Motor neuron (in vitro differentiated cells): ENCODE measurements around the gene FLNB. TPM values are rescaled to one million over a fixed set of nuclear protein-coding genes. Genes with fewer than 3 reads are reported as not detected.
A peak's percentile ranks its signal among the peaks of the same experiment; 100 is the strongest.

Experiments used
- ATAC-seq, 8 experiments: fragments of 200-7000 bp; cut with Tn5 transposase; replicated peaks in 6 of 8; 2 replicates each; pipeline ENCODE4 v1.8.0; 2021; ENCODE audit warnings: mild to moderate bottlenecking in 8 of 8, moderate library complexity in 8 of 8
- H3K27ac ChIP-seq, 2 donors: fragments of 250-450 bp; sonication (Bioruptor Pico); 2 replicates each; pipeline ENCODE4 v1.9.0; 2021; ENCODE audit warnings: antibody characterized with exemption in 2 of 2, mild to moderate bottlenecking in 2 of 2, moderate library complexity in 1 of 2
- H3K4me1 ChIP-seq, 2 donors: fragments of 250-450 bp; sonication (Bioruptor Pico); replicated peaks in 1 of 2; 2 replicates each; pipeline ENCODE4 v1.6.1; 2021; ENCODE audit warnings: antibody characterized with exemption in 2 of 2, mild to moderate bottlenecking in 2 of 2, moderate library complexity in 1 of 2
- H3K4me3 ChIP-seq, 5 donors: fragments of 250-450 bp; sonication (Bioruptor Pico); 2 replicates each; pipeline ENCODE4 v1.9.0; 2021; ENCODE audit warnings: antibody characterized with exemption in 5 of 5, mild to moderate bottlenecking in 5 of 5, moderate library complexity in 4 of 5
- WGBS, 10 experiments: fragments of 450-650 bp; shearing (Covaris generic); methylation state at CpG; one replicate each; pipeline ENCODE4 v1.0.0; 2022; 5-methylcytosine and 5-hydroxymethylcytosine counted together
- in situ Hi-C, 9 experiments: fragments of 400-800 bp; cut with MboI; loops; one replicate each; pipeline ENCODE4 v1.15.0; 2021; ENCODE audit warnings: low sequenced_read_pairs in 9 of 9, low pct_unique_long_range_greater_than_20kb in 2 of 9; ENCODE audit not compliant: unreplicated experiment in 9 of 9
- total RNA-seq, 8 experiments: library from RNA; unstranded; fragments of 300-600 nt; gene quantifications; 2 replicates each; pipeline versions ENCODE4 v1.2.3 to v1.2.4, GENCODE V29; 2022

The FLNB gene
- total RNA-seq, 8 experiments from 2014 or later = 8.3 to 310 (median 53.5) TPM

DNA sequence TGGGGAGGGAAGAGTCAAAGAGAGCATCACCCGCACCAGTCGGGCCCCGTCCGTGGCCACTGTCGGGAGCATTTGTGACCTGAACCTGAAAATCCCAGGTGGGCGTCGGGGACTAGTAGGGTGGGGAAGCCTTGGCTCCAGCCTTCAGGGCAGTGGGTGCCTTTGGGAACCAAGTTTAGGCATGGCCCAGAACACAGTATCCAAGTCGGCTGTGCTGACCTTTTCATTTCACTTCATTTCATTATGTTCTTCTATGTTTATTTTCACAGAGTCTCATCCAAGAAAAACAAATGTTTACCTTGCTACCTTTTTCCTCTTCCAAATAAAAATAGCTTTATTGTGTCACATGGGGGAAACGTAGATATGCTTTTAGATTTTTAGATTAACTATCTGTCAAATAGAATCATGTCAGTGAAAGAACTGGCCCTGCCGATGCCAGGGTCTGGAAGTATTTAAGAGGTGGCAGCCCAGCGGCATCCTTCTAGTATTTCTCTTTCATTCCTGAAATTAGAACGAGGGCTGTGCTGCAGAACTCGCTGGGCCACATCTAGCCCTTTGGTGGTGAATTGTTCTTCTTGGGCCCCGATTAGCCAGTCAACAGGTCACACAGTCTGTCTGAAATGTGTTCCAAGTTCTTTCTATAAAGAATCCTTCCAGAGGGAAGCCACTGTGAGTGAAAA is 142.0 kb downstream of the FLNB start:
- WGBS, 10 experiments = 29 to 96% (median 88%) methylated on average over 3 to 9 of the region's 14 CpGs; no CpG with 5 or more reads in 1 of the 10 experiments
- H3K27ac ChIP-seq = no peak overlapping the region
- ATAC-seq = no peak
- H3K4me3 ChIP-seq = no peak overlapping the region
- in situ Hi-C loops = no loop called here
- no peaks in the 10 kb centered on the region for H3K4me1 ChIP-seq

DNA sequence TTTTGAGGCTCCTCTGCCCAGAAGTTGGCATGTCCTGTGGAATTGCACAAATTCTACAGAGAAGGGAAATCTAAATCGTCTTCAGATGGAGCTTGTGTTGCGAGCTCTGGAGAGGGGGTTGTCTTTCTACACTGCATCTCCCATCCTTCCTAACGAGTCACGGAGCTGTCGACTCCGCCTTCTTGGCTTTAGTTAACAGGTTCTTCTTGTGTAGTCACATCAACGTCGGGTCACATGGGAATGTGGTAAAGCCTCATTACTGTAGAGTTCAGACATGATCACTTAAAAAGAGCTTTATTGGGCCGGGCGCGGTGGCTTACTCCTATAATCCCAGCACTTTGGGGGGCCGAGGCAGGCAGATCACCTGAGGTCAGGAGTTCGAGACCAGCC is 142.6 kb downstream of the FLNB start:
- Histone ChIP-seq H3K4me1 (no peaks in the 10 kb centered on the region), H3K4me3 (no peak overlapping the region), H3K27ac (no peak overlapping the region)
- no peak for ATAC-seq
- in situ Hi-C loops = no loop called here
- WGBS, 10 experiments = 0 to 100% (median 91%) methylated on average over 1 to 11 of the region's 13 CpGs; no CpG with 5 or more reads in 2 of the 10 experiments

DNA sequence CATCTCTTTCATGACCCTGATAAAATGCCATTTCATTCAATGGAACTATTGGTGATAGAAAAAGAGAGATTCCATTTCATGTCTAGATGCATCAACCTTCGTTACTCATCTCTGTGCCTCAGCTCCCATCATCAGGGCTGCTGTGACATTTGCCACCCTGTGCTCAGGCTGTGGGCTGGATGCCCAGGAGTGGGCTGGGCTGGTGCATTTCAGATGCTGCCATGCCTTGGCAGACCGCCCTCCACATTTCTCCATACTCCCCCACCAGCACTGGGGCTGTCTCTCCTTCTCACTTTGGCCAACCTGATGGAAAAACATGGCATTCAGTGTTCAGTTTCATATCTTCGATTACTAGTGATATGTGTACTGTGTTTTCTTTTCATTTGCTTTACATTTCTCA is 143.4 kb downstream of the FLNB start:
- in situ Hi-C loops = no loop called here
- H3K4me1 ChIP-seq = no peaks in the 10 kb centered on the region
- ATAC-seq = peak in 1 of 8 experiments; percentile 7
- WGBS, 10 experiments = 22 to 100% (median 67%) methylated on average over 1 to 2 of the region's 3 CpGs; no CpG with 5 or more reads in 3 of the 10 experiments
- H3K27ac ChIP-seq = no peak overlapping the region
- no peak overlapping the region for H3K4me3 ChIP-seq

DNA sequence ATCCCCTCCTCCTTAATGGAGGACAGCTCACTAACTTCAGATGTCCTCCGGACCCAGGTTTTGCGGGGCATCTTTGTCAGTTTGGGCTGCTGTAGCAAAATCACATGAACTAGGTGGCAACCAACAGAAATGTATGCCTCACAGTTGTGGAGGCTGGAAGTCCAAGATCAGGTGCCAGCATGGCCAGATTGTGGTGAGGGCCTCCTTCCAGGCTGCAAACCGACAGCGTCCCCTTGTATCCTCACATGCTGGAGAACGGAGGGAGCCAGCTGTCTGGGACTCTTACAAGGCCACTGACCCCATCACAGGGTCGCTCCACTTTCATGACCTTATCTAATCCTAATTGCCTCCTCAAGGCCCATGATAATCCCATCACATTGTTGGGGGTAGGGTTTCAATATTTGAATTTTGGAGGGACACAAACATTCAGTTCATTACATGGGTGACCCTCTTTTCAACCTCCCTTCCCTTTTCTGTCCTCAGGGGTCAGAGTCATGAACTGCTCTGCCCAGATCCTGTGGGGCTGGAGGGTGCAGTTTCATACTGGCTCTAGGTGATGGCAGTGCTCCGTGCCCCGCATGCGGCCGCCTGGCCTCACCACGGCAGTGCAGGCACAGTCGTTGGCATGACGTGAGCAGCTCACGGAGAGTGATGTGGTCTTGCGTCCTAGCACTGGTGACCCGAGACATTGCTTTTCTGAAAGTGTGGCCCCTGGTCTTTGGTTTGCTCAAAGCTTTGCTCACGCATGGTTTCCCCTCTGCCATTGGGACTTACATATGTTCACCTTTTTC is 144.2 kb downstream of the FLNB start:
- 73 to 100% (median 91%) methylated on average over 1 to 17 of the region's 17 CpGs; no CpG with 5 or more reads in 1 of the 10 experiments for WGBS, 10 experiments
- no peak for ATAC-seq
- Histone ChIP-seq H3K4me3 (no peak overlapping the region), H3K27ac (no peak overlapping the region), H3K4me1 (no peaks in the 10 kb centered on the region)
- in situ Hi-C loops = no loop called here

DNA sequence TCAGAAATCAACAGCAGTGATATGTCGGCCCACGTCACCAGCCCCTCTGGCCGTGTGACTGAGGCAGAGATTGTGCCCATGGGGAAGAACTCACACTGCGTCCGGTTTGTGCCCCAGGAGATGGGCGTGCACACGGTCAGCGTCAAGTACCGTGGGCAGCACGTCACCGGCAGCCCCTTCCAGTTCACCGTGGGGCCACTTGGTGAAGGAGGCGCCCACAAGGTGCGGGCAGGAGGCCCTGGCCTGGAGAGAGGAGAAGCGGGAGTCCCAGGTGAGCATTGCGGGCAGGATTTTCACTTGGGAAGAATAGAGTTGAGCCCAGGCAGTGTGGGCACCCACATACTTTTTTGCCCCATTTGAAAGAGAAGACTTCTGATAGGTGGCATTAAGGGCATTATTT is 145.1 kb downstream of the FLNB start:
- in situ Hi-C loops = no loop called here
- WGBS, 10 experiments = 96 to 100% (median 100%) methylated on average over 1 to 9 of the region's 16 CpGs; no CpG with 5 or more reads in 6 of the 10 experiments
- Histone ChIP-seq H3K4me3 (no peak overlapping the region), H3K4me1 (no peaks in the 10 kb centered on the region), H3K27ac (no peak overlapping the region)
- no peak for ATAC-seq

DNA sequence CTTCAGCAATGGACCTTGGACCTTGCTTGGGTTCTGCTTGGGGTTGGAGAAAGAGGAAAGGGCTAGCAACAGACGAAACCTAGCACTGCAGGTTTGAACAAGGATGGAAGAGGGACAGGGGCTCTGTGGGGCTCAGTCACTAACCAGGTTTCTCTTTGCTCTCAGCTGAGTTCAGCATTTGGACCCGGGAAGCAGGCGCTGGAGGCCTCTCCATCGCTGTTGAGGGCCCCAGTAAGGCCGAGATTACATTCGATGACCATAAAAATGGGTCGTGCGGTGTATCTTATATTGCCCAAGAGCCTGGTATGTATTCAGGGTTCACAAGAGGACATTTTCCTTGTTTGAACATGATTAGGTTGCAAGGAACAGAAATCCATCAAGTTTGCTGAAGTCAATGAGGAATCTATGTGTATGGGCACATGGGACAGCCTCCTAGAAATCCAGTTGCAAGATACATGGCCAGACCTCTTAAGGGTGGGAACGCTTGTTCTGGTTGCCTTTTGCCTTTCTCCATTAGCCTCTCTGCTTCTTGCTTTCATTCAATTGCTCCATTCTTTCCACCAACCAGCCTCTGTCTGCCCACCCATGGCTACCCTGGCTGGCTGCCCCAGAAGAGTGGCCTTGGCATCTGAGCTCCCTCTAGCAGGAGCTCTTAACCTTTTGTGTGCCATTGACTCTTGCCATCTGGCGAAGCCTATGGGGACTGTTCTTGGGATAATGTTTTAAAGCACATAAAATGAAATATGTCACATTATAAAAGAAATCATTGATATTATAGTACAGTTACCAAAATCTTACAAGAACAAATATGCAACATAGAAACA is 146.6 kb downstream of the FLNB start:
- no peak for ATAC-seq
- no peak overlapping the region for H3K27ac ChIP-seq
- in situ Hi-C loops = no loop called here

DNA sequence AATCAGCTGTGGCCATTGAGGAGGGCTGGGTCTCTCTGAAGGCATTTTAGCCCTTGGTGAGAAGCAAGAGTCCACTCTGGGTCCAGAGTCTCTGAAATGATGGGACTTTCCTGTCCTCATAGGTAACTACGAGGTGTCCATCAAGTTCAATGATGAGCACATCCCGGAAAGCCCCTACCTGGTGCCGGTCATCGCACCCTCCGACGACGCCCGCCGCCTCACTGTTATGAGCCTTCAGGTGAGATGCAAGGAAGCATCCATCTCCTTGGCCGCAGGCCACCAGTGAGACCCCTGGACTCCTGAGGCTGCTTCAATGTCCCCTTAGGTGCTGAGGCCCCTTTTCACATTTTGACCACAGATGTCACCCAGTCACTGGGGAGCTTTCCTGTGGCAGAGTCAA is 147.6 kb downstream of the FLNB start:
- H3K4me3 ChIP-seq = no peak overlapping the region
- no peak overlapping the region for H3K27ac ChIP-seq
- WGBS, 10 experiments = 90 to 100% (median 100%) methylated on average over 1 to 8 of the region's 10 CpGs; no CpG with 5 or more reads in 5 of the 10 experiments
- ATAC-seq = no peak
- H3K4me1 ChIP-seq = no peaks in the 10 kb centered on the region
- in situ Hi-C loops = no loop called here

More for the DNA sequence above, 146.6 kb downstream of the FLNB start:
- no peaks in the 10 kb centered on the region for H3K4me1 ChIP-seq
- H3K4me3 ChIP-seq = no peak overlapping the region
- WGBS, 10 experiments = 85 to 100% (median 96%) methylated on average over 1 to 10 of the region's 10 CpGs; no CpG with 5 or more reads in 1 of the 10 experiments

DNA sequence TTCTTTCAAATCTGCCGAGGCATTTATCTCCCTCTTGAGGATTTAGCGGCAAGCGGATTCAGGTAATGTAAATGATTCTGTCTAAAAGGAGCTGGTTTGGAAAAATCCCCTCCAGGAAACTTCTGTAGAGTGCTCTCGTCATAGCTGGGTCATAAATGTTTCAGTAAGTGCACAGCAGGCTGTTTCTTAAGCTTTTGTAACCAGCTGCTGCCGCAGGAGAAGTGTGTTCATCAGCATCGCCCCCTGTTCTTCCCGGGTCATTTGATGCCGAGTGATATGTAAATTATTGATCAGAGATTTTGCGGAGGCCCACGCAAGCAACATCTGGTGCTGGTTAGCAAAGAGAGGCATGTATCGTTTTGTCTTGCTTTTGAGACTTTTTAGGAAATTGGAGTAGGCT is 149.5 kb downstream of the FLNB start:
- Histone ChIP-seq H3K4me1 (no peaks in the 10 kb centered on the region), H3K4me3 (no peak overlapping the region), H3K27ac (no peak overlapping the region)
- 20 to 100% (median 71%) methylated on average over 1 to 10 of the region's 11 CpGs; no CpG with 5 or more reads in 1 of the 10 experiments for WGBS, 10 experiments
- in situ Hi-C loops = no loop called here
- no peak for ATAC-seq

DNA sequence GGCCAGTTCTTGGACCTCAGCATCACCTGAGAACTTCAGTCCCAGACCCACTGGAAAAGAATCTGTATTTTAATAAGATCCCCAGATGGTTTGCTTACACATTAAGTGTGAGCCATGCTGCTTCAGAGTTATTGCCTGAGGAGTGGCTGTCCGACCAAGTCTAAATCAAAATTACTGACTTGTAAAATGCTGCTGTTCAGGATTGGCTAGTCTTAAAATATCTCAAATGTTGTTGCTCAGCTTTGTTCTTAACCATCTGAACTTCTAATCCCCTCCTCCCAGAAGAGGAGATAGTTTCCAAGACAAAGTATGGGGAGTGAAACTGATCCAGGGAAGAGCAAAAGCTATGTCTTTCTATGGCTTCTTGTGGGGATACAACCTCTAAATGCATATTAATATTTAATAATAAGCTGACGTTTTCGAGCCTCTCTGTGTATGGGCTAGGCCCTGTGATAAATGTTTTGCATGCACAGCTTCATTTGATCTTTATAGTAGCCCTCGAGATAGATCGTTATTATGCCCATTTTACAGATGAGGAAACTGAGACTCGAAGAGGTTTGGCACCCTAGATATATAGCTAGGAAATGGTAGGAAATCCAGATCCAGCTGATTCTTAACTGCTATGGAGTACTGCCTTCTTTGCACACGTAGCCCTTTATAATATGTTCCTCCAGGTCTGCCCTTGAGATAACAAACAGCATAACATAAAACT is 150.4 kb downstream of the FLNB start:
- Histone ChIP-seq H3K4me1 (no peaks in the 10 kb centered on the region), H3K27ac (no peak overlapping the region), H3K4me3 (no peak overlapping the region)
- ATAC-seq = no peak
- in situ Hi-C loops = no loop called here
- WGBS, 10 experiments = 78 to 100% (median 92%) methylated on average over 1 to 7 of the region's 7 CpGs

DNA sequence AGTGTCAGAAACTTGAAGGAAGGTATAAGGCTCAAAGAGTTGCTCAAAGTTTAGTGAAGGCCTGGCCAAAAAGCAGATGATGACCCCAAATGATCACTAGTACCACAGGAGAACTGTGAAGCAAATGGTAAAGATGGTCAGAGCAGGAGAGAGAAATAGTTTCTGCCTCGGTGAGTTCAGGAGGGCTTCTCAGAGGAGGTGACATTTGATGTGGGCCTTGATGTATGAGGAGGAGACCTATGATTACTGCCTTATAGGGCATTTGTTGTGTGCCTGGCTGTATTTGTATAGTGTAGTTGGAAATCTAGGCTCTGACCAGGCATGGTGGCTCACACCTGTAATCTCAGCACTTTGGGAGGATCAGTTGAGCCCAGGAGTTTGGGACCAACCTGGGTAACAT is 152.2 kb downstream of the FLNB start:
- Histone ChIP-seq H3K4me3 (no peak overlapping the region), H3K27ac (no peak overlapping the region), H3K4me1 (no peaks in the 10 kb centered on the region)
- in situ Hi-C loops = no loop called here
- 57 to 100% (median 100%) methylated on average over 1 of the region's 1 CpG; no CpG with 5 or more reads in 2 of the 10 experiments for WGBS, 10 experiments
- ATAC-seq = no peak

DNA sequence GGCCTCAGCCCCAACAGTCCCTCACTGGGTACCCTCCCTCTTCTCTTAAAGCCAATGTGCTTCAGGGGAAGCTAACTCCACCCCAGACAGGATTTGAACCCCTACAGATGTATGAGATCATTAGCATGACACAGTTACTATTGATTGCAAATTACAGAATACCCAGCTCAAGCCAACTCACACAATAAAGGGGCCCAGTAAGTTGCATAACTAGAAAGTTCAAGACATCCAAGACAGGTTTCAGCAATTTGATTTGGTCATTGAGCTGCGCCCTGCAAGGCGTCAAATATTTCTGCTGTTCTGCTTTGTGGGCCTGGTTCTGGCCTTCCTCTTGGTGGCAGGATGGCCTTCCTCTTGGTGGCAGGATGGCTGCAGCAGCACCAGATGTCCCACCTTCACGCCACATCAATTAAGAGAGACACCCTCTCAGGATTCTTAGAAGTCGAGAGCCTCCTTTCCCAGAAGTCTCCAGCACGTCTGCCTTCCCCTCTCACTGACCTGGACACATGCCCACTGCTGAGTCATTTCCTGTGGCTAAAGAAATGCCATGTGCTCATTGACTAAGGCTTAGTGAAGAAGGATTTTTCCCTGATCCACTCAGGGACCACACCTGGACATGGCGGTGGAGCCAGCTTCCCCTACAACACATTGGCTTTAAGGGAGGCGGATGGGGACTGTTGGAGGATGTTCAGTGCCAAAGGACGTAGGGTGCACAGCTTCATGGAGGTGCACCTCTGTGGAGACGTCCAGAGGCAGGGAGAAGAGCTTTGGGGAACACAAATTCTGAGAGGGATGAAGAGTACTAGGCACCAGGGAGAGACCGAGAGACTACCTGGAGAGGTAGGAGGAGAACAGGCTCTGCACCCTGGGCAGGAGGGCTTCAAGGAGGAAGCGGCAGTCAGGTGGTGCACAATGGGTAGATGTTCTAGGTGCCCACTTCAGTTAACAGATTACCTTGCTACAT is 153.5 kb downstream of the FLNB start:
- H3K4me1 ChIP-seq = no peaks in the 10 kb centered on the region
- H3K4me3 ChIP-seq = no peak overlapping the region
- 37 to 100% (median 95%) methylated on average over 2 to 7 of the region's 11 CpGs; no CpG with 5 or more reads in 4 of the 10 experiments for WGBS, 10 experiments
- ATAC-seq = peak in 3 of 8 experiments; percentile 45 to 77 (median 72)
- H3K27ac ChIP-seq = no peak overlapping the region
- in situ Hi-C loops = no loop called here

DNA sequence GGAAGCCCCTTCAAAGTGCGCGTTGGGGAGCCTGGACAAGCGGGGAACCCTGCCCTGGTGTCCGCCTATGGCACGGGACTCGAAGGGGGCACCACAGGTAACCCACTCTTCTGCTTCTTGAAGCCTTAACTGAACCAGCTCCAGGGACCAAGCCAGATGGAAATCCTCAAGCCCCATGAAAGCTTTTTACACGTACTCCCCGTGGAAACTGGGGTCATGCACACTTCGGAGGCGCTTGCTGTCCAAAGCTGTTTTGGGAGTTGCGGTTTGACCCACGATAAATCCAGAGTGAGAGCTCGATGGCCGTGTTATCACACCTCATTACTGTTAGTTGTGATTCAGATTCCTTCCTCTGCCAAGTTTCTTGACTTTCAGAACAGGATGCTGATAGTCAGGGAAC is 155.0 kb downstream of the FLNB start:
- 80 to 96% (median 91%) methylated on average over 1 to 12 of the region's 14 CpGs; no CpG with 5 or more reads in 2 of the 10 experiments for WGBS, 10 experiments
- in situ Hi-C loops = no loop called here
- Histone ChIP-seq H3K27ac (no peak overlapping the region), H3K4me3 (no peak overlapping the region), H3K4me1 (no peaks in the 10 kb centered on the region)
- no peak for ATAC-seq
